IPS DF 4.7 (cell line): ENCODE measurements around the gene TCERG1L.

Experiments used
- DNase-seq: peaks from one replicate; pipeline ENCODE4 v3.0.0-alpha.2; 2013; ENCODE audit warnings: low spot score; ENCODE audit errors: extremely low read depth

TCERG1L gene

GRCh38 chr10:131044379-131045111, 267.0 kb downstream of the TCERG1L start:
- no peak for DNase-seq

- DNase-seq: no peak
Measured at GRCh38 chr10:131043039-131043691, 268.4 kb downstream of the TCERG1L start.
